ENCODE data around the gene ACSM2B.
"Not testable (repeated sequence)": the region's sequence is repeated elsewhere in the genome, so short reads cannot be mapped to it uniquely, and the experiment has no call there.

ACSM2B gene

GRCh38 chr16:20576145-20576544 lies at the start of gene ACSM2B:
TSS of gene ACSM2B (minus strand) at chr16:20576367. CDS start at chr16:20564845, 11,522 bp downstream.
- DNase-seq, result not testable (repeated sequence)

GRCh38 chr16:20624882-20625807 lies 49.0 kb upstream of the ACSM2B start:
- no peak for DNase-seq

- no peak for DNase-seq
These were observed 48.0 kb upstream of the ACSM2B start for GRCh38 chr16:20624205-20624604.

GRCh38 chr16:20622498-20622870 lies 46.3 kb upstream of the ACSM2B start:
- no peak for DNase-seq

- no peak for DNase-seq
These were observed 45.2 kb upstream of the ACSM2B start for GRCh38 chr16:20621406-20621805.

- DNase-seq, result no peak
These were observed 44.6 kb upstream of the ACSM2B start for GRCh38 chr16:20620770-20621169.

- no peak for DNase-seq
These were observed 43.8 kb upstream of the ACSM2B start for GRCh38 chr16:20620003-20620402.

- DNase-seq, result no peak
These were observed 41.1 kb upstream of the ACSM2B start for GRCh38 chr16:20617271-20617670.

- no peak for DNase-seq
These were observed 38.3 kb upstream of the ACSM2B start for GRCh38 chr16:20614186-20615141.

- DNase-seq, result no peak
These were observed 37.5 kb upstream of the ACSM2B start for GRCh38 chr16:20613481-20614185.

GRCh38 chr16:20612551-20613480 lies 36.6 kb upstream of the ACSM2B start:
- DNase-seq, result no peak

- DNase-seq, result no peak
These were observed 35.9 kb upstream of the ACSM2B start for GRCh38 chr16:20611975-20612481.

GRCh38 chr16:20611350-20611902 lies 35.3 kb upstream of the ACSM2B start:
- no peak for DNase-seq

GRCh38 chr16:20610892-20611349 lies 34.8 kb upstream of the ACSM2B start:
- no peak for DNase-seq

- DNase-seq, result no peak
These were observed 34.2 kb upstream of the ACSM2B start for GRCh38 chr16:20610211-20610891.

- peak; percentile 76 for DNase-seq
These were observed 26.0 kb upstream of the ACSM2B start for GRCh38 chr16:20602205-20602604.

- not testable (repeated sequence) for DNase-seq
These were observed 23.3 kb upstream of the ACSM2B start for GRCh38 chr16:20599475-20599874.

- peak; percentile 23 for DNase-seq
These were observed 22.8 kb upstream of the ACSM2B start for GRCh38 chr16:20598832-20599469.

- not testable (repeated sequence) for DNase-seq
These were observed 19.5 kb upstream of the ACSM2B start for GRCh38 chr16:20595694-20596093.

GRCh38 chr16:20595068-20595467 lies 18.9 kb upstream of the ACSM2B start:
- not testable (repeated sequence) for DNase-seq

Measured in hematopoietic multipotent progenitor cell treated with erythropoietin and hydrocortisone succinate and interleukin-3 and kit ligand, for 8 days (in vitro differentiated cells).